ENCODE measurements around the gene ACBD5.

GRCh38 chr10:27158421-27158820, 82.2 kb downstream of the ACBD5 start:
- TF ChIP-seq, protein P1, sequence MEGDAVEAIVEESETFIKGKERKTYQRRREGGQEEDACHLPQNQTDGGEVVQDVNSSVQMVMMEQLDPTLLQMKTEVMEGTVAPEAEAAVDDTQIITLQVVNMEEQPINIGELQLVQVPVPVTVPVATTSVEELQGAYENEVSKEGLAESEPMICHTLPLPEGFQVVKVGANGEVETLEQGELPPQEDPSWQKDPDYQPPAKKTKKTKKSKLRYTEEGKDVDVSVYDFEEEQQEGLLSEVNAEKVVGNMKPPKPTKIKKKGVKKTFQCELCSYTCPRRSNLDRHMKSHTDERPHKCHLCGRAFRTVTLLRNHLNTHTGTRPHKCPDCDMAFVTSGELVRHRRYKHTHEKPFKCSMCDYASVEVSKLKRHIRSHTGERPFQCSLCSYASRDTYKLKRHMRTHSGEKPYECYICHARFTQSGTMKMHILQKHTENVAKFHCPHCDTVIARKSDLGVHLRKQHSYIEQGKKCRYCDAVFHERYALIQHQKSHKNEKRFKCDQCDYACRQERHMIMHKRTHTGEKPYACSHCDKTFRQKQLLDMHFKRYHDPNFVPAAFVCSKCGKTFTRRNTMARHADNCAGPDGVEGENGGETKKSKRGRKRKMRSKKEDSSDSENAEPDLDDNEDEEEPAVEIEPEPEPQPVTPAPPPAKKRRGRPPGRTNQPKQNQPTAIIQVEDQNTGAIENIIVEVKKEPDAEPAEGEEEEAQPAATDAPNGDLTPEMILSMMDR (IDR thresholded peaks at IDR 0.05), result no peak
- no peak for TF ChIP-seq POLR2AphosphoS5 (IDR thresholded peaks at IDR 0.05)

All from stomach (tissue), 4 donors.